DOHH2 (cell line): ENCODE measurements around the gene LTB4R.

Experiments
- H3F3A ChIP-seq: fragments of 200-600 bp; sonication (generic), shearing (Covaris generic); 2 replicates; pipeline ENCODE4 v1.6.0; 2016; ENCODE audit warnings: antibody characterized with exemption, mild to moderate bottlenecking; ENCODE audit not compliant: control insufficient read depth, insufficient read depth
- H3K27ac ChIP-seq: fragments of 200-600 bp; sonication (generic); 2 replicates; pipeline ENCODE4 v1.5.1; 2014; ENCODE audit warnings: low read depth, mild to moderate bottlenecking, low read length, moderate library complexity
- H3K27me3 ChIP-seq: fragments of 200-600 bp; sonication (generic); 2 replicates; pipeline ENCODE4 v1.6.1; 2014; ENCODE audit warnings: mild to moderate bottlenecking, low read length, mixed read lengths; ENCODE audit not compliant: control insufficient read depth
- H3K36me3 ChIP-seq: fragments of 200-600 bp; sonication (generic); 2 replicates; pipeline ENCODE4 v1.6.1; 2014; ENCODE audit warnings: mild to moderate bottlenecking, low read length, moderate library complexity, mixed read lengths; ENCODE audit not compliant: control insufficient read depth
- H3K4me1 ChIP-seq: fragments of 200-600 bp; sonication (generic); 2 replicates; pipeline ENCODE4 v1.6.1; 2014; ENCODE audit warnings: mild to moderate bottlenecking, low read length, mixed read lengths; ENCODE audit not compliant: control insufficient read depth
- H3K4me2 ChIP-seq: fragments of 200-600 bp; sonication (generic); 2 replicates; pipeline ENCODE4 v1.6.0; 2014; ENCODE audit warnings: mild to moderate bottlenecking, low read length, moderate library complexity
- H3K4me3 ChIP-seq: fragments of 200-600 bp; sonication (generic); 2 replicates; pipeline ENCODE4 v1.5.1; 2014; ENCODE audit warnings: mild to moderate bottlenecking, low read length, mixed read lengths
- H3K79me2 ChIP-seq: fragments of 200-600 bp; sonication (generic); 2 replicates; pipeline ENCODE4 v1.6.1; 2014; ENCODE audit warnings: mild to moderate bottlenecking, low read length, mixed read lengths; ENCODE audit not compliant: control insufficient read depth
- H3K9me2 ChIP-seq: fragments of 200-600 bp; sonication (generic); replicated peaks from 2 replicates; pipeline ENCODE4 v1.6.1; 2014; ENCODE audit warnings: mild to moderate bottlenecking, low read length, mixed read lengths; ENCODE audit not compliant: control insufficient read depth
- H3K9me3 ChIP-seq: fragments of 200-600 bp; sonication (generic); 2 replicates; pipeline ENCODE4 v1.6.1; 2014; ENCODE audit warnings: antibody characterized with exemption, low read length, mixed read lengths; ENCODE audit not compliant: control insufficient read depth, insufficient read depth
- H4K20me1 ChIP-seq: fragments of 200-600 bp; sonication (generic); 2 replicates; pipeline ENCODE4 v1.6.0; 2014; ENCODE audit warnings: low read depth, mild to moderate bottlenecking, antibody characterized with exemption, low read length, moderate library complexity; ENCODE audit not compliant: control insufficient read depth, insufficient read depth
- CTCF ChIP-seq: fragments of 200-600 bp; sonication (generic); IDR thresholded peaks from one replicate; pipeline ENCODE4 v1.5.1; 2014; ENCODE audit warnings: antibody characterized with exemption, mild to moderate bottlenecking, low read depth, low read length; ENCODE audit not compliant: poor library complexity, severe bottlenecking
- EZH2phosphoT487 ChIP-seq: fragments of 200-600 bp; sonication (generic); IDR thresholded peaks from 2 replicates; pipeline ENCODE4 v1.6.1; 2017; ENCODE audit warnings: borderline replicate concordance, mild to moderate bottlenecking, antibody characterized with exemption, low read length, moderate library complexity, mixed read lengths

LTB4R gene

GRCh38 chr14:24329073-24329663 is 17.9 kb downstream of the LTB4R start:
- Histone ChIP-seq H3K4me3 (no peak overlapping the region), H3K79me2 (no peaks in the 10 kb centered on the region), H3K9me2 (no peaks in the 10 kb centered on the region), H3K9me3 (no peaks in the 10 kb centered on the region), H3K27ac (no peak overlapping the region), H3K4me1 (peaks cover 33% of the 10 kb centered on the region), H3K27me3 (peaks cover 16% of the 10 kb centered on the region), H3F3A (no peaks in the 10 kb centered on the region; the same call in 1 of the 2 replicates), H3K4me2 (no peak overlapping the region), H3K36me3 (no peaks in the 10 kb centered on the region), H4K20me1 (no peaks in the 10 kb centered on the region)
- TF ChIP-seq CTCF (no peak), EZH2phosphoT487 (no peak)

- peaks cover 16% of the 10 kb centered on the region for H3K27me3 ChIP-seq
- H3K4me2 ChIP-seq = no peak overlapping the region
- H3K4me3 ChIP-seq = no peak overlapping the region
- no peaks in the 10 kb centered on the region; the same call in 1 of the 2 replicates for H3F3A ChIP-seq
- H3K79me2 ChIP-seq = no peaks in the 10 kb centered on the region
- H3K27ac ChIP-seq = no peak overlapping the region
- H3K9me2 ChIP-seq = no peaks in the 10 kb centered on the region
- H3K36me3 ChIP-seq = no peaks in the 10 kb centered on the region
- H3K9me3 ChIP-seq = no peaks in the 10 kb centered on the region
- no peaks in the 10 kb centered on the region for H4K20me1 ChIP-seq
- no peak for TF ChIP-seq EZH2phosphoT487
- no peak for TF ChIP-seq CTCF
- peaks cover 36% of the 10 kb centered on the region for H3K4me1 ChIP-seq
Measured at GRCh38 chr14:24329736-24330135, 18.4 kb downstream of the LTB4R start.

- Histone ChIP-seq H3K4me1 (peaks cover 36% of the 10 kb centered on the region), H3K79me2 (no peaks in the 10 kb centered on the region), H3K9me2 (no peaks in the 10 kb centered on the region), H3K4me2 (no peak overlapping the region), H3K36me3 (no peaks in the 10 kb centered on the region), H3K4me3 (no peak overlapping the region), H3K9me3 (no peaks in the 10 kb centered on the region), H3K27ac (no peak overlapping the region), H4K20me1 (no peaks in the 10 kb centered on the region), H3K27me3 (peaks cover 16% of the 10 kb centered on the region), H3F3A (no peaks in the 10 kb centered on the region; the same call in 1 of the 2 replicates)
- TF ChIP-seq CTCF = no peak
- no peak for TF ChIP-seq EZH2phosphoT487
Measured at GRCh38 chr14:24330973-24331674, 19.8 kb downstream of the LTB4R start.
